AG04449 (cell line): ENCODE measurements around the gene CSF3R.
"Not testable (repeated sequence)": the region's sequence is repeated elsewhere in the genome, so short reads cannot be mapped to it uniquely, and the experiment has no call there.

Source experiments
- CTCF ChIA-PET: fragments of 350-600 bp; formaldehyde crosslinking; extraction: SDS; loops from one replicate; lab custom pipeline; 2021; ENCODE audit warnings: antibody characterized with exemption; lab: Yijun Ruan, JAX
- POLR2A ChIA-PET: fragments of 400-600, 350-600 bp; formaldehyde crosslinking; extraction: SDS; loops from one replicate; lab custom pipeline; 2020; ENCODE audit warnings: antibody characterized with exemption, inconsistent platforms; lab: Yijun Ruan, JAX
- DNase-seq: peaks from one replicate; pipeline ENCODE4 v3.0.0-alpha.2; 2010; ENCODE audit warnings: low read depth, low spot score
- H3K4me3 ChIP-seq: 2 replicates; pipeline ENCODE4 v1.5.1; 2011; ENCODE audit warnings: low read depth, mild to moderate bottlenecking, control low read depth, low read length
- CTCF ChIP-seq: IDR thresholded peaks from one replicate; pipeline ENCODE4 v1.5.1; 2011; ENCODE audit warnings: mild to moderate bottlenecking, moderate library complexity, low read length, control low read depth, inconsistent platforms; ENCODE audit not compliant: insufficient read depth; ENCODE audit errors: missing control alignments

The CSF3R gene

GRCh38 chr1:36481091-36481490 is 1.6 kb downstream of the CSF3R start:
- CTCF ChIA-PET, result no interaction called here
- POLR2A ChIA-PET, result no interaction called here
- TF ChIP-seq CTCF, result no peak

GRCh38 chr1:36480161-36480560 is 2.6 kb downstream of the CSF3R start:
- ChIA-PET POLR2A (no interaction called here), CTCF (no interaction called here)
- no peak overlapping the region for H3K4me3 ChIP-seq
- TF ChIP-seq CTCF, result no peak
- DNase-seq, result no peak

More at GRCh38 chr1:36481091-36481490, 1.6 kb downstream of the CSF3R start:
- no peak for DNase-seq
- no peak overlapping the region for H3K4me3 ChIP-seq

- CTCF ChIA-PET, result interaction anchor here (1.4 kb wide), 1 partner anchor 36 kb away, joined by 5 read pairs; no protein-coding TSS in a partner anchor
- POLR2A ChIA-PET, result no interaction called here
- H3K4me3 ChIP-seq, result no peak overlapping the region
- TF ChIP-seq CTCF, result no peak
- DNase-seq, result no peak
Measured at GRCh38 chr1:36479505-36480051, 3.1 kb downstream of the CSF3R start.

GRCh38 chr1:36477615-36478014 is 5.1 kb downstream of the CSF3R start:
- POLR2A ChIA-PET, H3K4me3 ChIP-seq, CTCF ChIA-PET, DNase-seq: not testable (repeated sequence)

- TF ChIP-seq CTCF, result no peak
- CTCF ChIA-PET, result no interaction called here
Measured at GRCh38 chr1:36476945-36477344, 5.8 kb downstream of the CSF3R start.

GRCh38 chr1:36475910-36476604 is 6.7 kb downstream of the CSF3R start:
- no peak for TF ChIP-seq CTCF
- POLR2A ChIA-PET, result no interaction called here
- no peak overlapping the region for H3K4me3 ChIP-seq
- no peak for DNase-seq
- CTCF ChIA-PET, result no interaction called here

More at GRCh38 chr1:36476945-36477344, 5.8 kb downstream of the CSF3R start:
- POLR2A ChIA-PET, result no interaction called here
- no peak overlapping the region for H3K4me3 ChIP-seq
- DNase-seq, result no peak
